ENCODE measurements around the gene TNFSF8.

TNFSF8 gene

GRCh38 chr9:114908805-114909448, 21.5 kb downstream of the TNFSF8 start:
- Histone ChIP-seq H2AFZ (ENCODE audit: low read depth, low read length) (no peak overlapping the region), H3K4me3 (ENCODE audit: low read length) (no peak overlapping the region), H3K79me2 (ENCODE audit: low read length) (no peaks in the 10 kb centered on the region), H3K36me3 (replicated peaks; ENCODE audit: low read depth, low read length) (no peaks in the 10 kb centered on the region), H3K9me3 (ENCODE audit: insufficient read depth, low read length) (no peaks in the 10 kb centered on the region), H3K27ac (ENCODE audit: low read length) (peak overlapping the region; percentile 43), H3K9ac (ENCODE audit: low read length) (no peak overlapping the region), H4K20me1 (ENCODE audit: insufficient read depth, low read length) (no peaks in the 10 kb centered on the region), H3K27me3 (ENCODE audit: low read depth, low read length) (peaks cover 56% of the 10 kb centered on the region), H3K4me1 (ENCODE audit: low read length) (peaks cover 52% of the 10 kb centered on the region), H3K4me2 (ENCODE audit: low read length) (peak overlapping the region; percentile 60)
- TF ChIP-seq CTCF (IDR thresholded peaks at IDR 0.05; ENCODE audit: low read depth, low read length): no peak
- no peak for TF ChIP-seq EZH2phosphoT487 (IDR thresholded peaks at IDR 0.05; ENCODE audit: low read depth)

- no peaks in the 10 kb centered on the region for H3K79me2 ChIP-seq (ENCODE audit: low read length)
- H3K4me2 ChIP-seq (ENCODE audit: low read length): peak overlapping the region; percentile 60
- H3K9me3 ChIP-seq (ENCODE audit: insufficient read depth, low read length): no peaks in the 10 kb centered on the region
- H3K4me3 ChIP-seq (ENCODE audit: low read length): no peak overlapping the region
- H3K4me1 ChIP-seq (ENCODE audit: low read length): peaks cover 52% of the 10 kb centered on the region
- TF ChIP-seq EZH2phosphoT487 (IDR thresholded peaks at IDR 0.05; ENCODE audit: low read depth) (no peak), CTCF (IDR thresholded peaks at IDR 0.05; ENCODE audit: low read depth, low read length) (no peak)
- no peaks in the 10 kb centered on the region for H4K20me1 ChIP-seq (ENCODE audit: insufficient read depth, low read length)
- H3K9ac ChIP-seq (ENCODE audit: low read length): no peak overlapping the region
- peak overlapping the region; percentile 30 for H3K27ac ChIP-seq (ENCODE audit: low read length)
- H3K36me3 ChIP-seq (replicated peaks; ENCODE audit: low read depth, low read length): no peaks in the 10 kb centered on the region
- H3K27me3 ChIP-seq (ENCODE audit: low read depth, low read length): peaks cover 55% of the 10 kb centered on the region
- H2AFZ ChIP-seq (ENCODE audit: low read depth, low read length): no peak overlapping the region
Observed at GRCh38 chr9:114908104-114908622, 22.2 kb downstream of the TNFSF8 start.

GRCh38 chr9:114906922-114907571, 23.3 kb downstream of the TNFSF8 start:
- H3K9me3 ChIP-seq (ENCODE audit: insufficient read depth, low read length): no peaks in the 10 kb centered on the region
- H3K4me3 ChIP-seq (ENCODE audit: low read length): no peak overlapping the region
- no peak overlapping the region for H2AFZ ChIP-seq (ENCODE audit: low read depth, low read length)
- no peak for TF ChIP-seq EZH2phosphoT487 (IDR thresholded peaks at IDR 0.05; ENCODE audit: low read depth)
- peak; percentile 93 for TF ChIP-seq CTCF (IDR thresholded peaks at IDR 0.05; ENCODE audit: low read depth, low read length)
- no peak overlapping the region for H3K27ac ChIP-seq (ENCODE audit: low read length)
- no peaks in the 10 kb centered on the region for H3K36me3 ChIP-seq (replicated peaks; ENCODE audit: low read depth, low read length)
- H3K79me2 ChIP-seq (ENCODE audit: low read length): no peaks in the 10 kb centered on the region
- peaks cover 52% of the 10 kb centered on the region for H3K4me1 ChIP-seq (ENCODE audit: low read length)
- peaks cover 44% of the 10 kb centered on the region for H3K27me3 ChIP-seq (ENCODE audit: low read depth, low read length)
- no peaks in the 10 kb centered on the region for H4K20me1 ChIP-seq (ENCODE audit: insufficient read depth, low read length)
- H3K9ac ChIP-seq (ENCODE audit: low read length): no peak overlapping the region
- H3K4me2 ChIP-seq (ENCODE audit: low read length): no peak overlapping the region

- Histone ChIP-seq H3K79me2 (ENCODE audit: low read length) (no peaks in the 10 kb centered on the region), H4K20me1 (ENCODE audit: insufficient read depth, low read length) (no peaks in the 10 kb centered on the region), H3K27ac (ENCODE audit: low read length) (no peak overlapping the region), H3K36me3 (replicated peaks; ENCODE audit: low read depth, low read length) (no peaks in the 10 kb centered on the region), H3K9ac (ENCODE audit: low read length) (no peak overlapping the region), H2AFZ (ENCODE audit: low read depth, low read length) (no peak overlapping the region), H3K4me2 (ENCODE audit: low read length) (no peak overlapping the region), H3K4me3 (ENCODE audit: low read length) (no peak overlapping the region), H3K4me1 (ENCODE audit: low read length) (peaks cover 43% of the 10 kb centered on the region), H3K27me3 (ENCODE audit: low read depth, low read length) (peaks cover 36% of the 10 kb centered on the region), H3K9me3 (ENCODE audit: insufficient read depth, low read length) (no peaks in the 10 kb centered on the region)
- no peak for TF ChIP-seq EZH2phosphoT487 (IDR thresholded peaks at IDR 0.05; ENCODE audit: low read depth)
- no peak for TF ChIP-seq CTCF (IDR thresholded peaks at IDR 0.05; ENCODE audit: low read depth, low read length)
Observed at GRCh38 chr9:114905170-114905940, 25.0 kb downstream of the TNFSF8 start.
